ENCODE data around the gene CBARP.
"Not testable (repeated sequence)": the region's sequence is repeated elsewhere in the genome, so short reads cannot be mapped to it uniquely, and the experiment has no call there.

The CBARP gene

DNA sequence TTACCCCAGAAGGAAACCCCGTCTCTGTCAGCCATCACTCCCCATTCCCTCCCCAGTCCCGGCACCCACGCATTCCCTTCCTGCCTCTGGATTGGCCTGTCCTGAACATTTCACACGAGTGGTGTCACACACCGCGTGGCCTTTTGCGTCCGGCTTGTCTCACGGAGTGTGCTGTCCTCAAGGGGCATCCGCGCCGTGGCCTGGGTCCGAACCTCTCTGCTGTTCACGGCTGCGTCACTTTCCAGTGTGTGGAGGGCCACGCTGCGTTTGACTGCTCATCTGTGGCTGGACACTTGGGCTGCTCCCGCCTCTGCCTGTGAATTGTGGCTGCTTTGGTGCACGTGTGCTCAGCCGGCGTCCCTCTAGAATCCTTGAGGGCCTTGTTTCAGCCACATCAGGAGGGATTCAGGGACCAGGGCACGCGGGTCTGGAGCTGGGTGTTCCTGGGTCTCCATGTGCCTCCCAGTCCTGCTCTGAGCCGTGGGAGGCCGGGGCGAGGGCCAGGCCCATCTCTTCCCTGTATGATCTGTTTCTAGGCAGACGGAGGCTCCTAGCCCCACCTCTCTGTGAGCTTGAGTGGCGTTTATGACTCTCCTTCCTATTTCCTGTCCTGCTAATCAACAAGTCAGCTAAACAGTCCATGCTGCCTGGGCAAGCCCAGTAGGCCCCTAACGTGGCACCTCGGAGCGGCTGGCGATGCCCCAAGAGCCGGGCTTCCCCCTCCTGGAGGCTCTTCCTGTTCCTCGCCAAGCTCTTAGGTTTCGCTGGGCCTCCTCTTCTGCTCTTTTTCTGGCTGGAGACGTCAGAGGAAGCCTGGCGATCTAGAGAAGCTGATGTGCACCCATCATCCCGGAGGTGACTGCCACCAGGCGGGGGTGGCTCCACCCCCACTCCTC, 24.2 kb downstream of the CBARP start:
- no peak for DNase-seq (ENCODE audit: low read depth, low spot score)

DNA sequence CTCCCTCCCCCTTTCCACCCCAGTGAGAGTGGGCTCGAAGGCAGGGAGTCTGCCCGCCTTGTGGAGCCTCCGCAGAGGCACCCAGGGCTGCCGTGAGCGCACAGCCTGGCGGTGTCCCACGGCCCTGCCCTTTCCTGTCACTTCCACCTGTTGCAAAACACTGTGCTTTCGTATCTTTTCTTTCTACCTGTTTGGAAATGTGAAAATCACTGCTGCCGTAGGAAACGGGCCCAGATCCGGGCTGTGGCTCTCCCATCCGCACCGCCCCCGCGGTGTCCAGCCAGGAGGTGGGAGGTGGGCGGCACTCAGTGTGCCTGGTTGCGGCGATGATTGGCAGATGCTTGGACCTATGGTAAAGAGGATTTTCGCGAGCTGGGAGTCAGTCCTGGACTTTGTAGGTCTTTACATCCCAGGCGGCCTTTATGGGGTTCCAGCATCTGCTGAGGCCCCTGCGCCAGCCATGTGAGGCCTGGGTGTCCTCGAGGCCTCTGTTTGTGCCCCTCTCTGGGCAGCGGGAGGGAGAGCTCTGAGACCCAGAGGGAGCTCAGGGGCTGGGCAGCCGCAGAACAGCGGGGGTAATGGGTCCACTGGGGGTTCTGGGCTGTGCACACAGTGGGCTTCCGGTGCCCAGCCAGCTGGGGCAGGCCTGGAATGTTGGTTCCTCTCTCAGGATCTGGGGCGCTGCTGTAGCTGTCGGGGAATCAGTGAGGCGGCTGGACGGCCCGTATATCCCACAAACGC, 26.1 kb downstream of the CBARP start:
- DNase-seq (ENCODE audit: low read depth, low spot score): no peak

DNA sequence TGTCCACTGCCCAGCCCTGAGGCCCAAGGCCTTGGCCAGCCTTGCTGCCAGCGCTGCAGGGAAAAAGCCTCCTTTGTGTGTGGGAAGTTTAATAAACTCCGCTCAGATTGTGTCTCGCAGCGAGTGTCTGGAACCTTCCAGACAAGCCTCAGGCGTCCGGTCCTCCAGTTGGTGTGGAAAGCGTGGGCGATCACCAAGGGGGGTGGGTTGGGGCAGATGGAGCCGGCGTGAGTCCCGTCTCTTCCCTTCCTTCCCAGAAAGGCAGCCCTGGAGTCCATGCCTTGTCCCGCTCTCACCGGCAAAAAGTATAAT, 27.6 kb downstream of the CBARP start:
- DNase-seq (ENCODE audit: low read depth, low spot score): no peak

DNA sequence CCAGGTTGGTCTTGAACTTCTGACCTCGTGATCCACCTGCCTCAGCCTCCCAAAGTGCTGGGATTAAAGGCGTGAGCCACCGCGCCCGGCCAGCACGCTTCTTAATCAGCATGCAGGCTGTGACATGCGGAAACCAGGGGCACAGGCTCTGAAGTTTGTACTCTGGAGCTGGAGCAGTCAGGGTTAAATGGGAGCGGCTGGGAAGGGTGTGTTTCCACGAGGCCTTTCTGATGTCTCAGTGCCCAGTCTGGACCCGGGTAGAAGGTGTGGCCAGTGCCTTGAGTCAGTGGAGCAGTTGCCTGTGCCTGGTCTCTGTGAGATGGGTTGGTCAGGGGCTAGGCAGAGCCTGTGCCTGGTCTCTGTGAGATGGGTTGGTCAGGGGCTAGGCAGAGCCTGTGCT, 29.0 kb downstream of the CBARP start:
- not testable (repeated sequence) for DNase-seq (ENCODE audit: low read depth, low spot score)

DNA sequence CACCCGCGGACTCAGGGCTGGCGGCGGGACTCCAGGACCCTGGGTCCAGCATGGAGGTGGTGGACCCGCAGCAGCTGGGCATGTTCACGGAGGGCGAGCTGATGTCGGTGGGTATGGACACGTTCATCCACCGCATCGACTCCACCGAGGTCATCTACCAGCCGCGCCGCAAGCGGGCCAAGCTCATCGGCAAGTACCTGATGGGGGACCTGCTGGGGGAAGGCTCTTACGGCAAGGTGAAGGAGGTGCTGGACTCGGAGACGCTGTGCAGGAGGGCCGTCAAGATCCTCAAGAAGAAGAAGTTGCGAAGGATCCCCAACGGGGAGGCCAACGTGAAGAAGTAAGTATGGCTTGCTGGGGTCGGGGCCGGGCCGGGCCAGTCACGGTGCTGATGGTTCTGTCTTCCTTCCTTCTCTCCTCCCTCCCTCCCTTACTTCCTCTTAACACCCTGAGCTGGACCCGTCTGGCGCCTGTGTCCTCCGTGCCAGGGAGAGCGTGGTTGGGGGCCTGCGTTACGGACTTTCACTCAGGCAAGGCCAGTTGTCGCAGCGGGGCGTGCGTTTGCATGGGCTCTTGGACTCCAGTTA, 30.8 kb downstream of the CBARP start:
- DNase-seq (ENCODE audit: low read depth, low spot score): no peak

DNA sequence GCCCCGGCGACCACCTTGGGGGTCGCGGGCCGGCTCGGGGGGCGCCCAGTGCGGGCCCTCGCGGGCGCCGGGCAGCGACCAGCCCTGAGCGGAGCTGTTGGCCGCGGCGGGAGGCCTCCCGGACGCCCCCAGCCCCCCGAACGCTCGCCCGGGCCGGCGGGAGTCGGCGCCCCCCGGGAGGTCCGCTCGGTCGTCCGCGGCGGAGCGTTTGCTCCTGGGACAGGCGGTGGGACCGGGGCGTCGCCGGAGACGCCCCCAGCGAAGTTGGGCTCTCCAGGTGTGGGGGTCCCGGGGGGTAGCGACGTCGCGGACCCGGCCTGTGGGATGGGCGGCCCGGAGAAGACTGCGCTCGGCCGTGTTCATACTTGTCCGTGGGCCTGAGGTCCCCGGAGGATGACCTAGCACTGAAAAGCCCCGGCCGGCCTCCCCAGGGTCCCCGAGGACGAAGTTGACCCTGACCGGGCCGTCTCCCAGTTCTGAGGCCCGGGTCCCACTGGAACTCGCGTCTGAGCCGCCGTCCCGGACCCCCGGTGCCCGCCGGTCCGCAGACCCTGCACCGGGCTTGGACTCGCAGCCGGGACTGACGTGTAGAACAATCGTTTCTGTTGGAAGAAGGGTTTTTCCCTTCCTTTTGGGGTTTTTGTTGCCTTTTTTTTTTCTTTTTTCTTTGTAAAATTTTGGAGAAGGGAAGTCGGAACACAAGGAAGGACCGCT, 31.5 kb downstream of the CBARP start:
- no peak for DNase-seq (ENCODE audit: low read depth, low spot score)

DNA sequence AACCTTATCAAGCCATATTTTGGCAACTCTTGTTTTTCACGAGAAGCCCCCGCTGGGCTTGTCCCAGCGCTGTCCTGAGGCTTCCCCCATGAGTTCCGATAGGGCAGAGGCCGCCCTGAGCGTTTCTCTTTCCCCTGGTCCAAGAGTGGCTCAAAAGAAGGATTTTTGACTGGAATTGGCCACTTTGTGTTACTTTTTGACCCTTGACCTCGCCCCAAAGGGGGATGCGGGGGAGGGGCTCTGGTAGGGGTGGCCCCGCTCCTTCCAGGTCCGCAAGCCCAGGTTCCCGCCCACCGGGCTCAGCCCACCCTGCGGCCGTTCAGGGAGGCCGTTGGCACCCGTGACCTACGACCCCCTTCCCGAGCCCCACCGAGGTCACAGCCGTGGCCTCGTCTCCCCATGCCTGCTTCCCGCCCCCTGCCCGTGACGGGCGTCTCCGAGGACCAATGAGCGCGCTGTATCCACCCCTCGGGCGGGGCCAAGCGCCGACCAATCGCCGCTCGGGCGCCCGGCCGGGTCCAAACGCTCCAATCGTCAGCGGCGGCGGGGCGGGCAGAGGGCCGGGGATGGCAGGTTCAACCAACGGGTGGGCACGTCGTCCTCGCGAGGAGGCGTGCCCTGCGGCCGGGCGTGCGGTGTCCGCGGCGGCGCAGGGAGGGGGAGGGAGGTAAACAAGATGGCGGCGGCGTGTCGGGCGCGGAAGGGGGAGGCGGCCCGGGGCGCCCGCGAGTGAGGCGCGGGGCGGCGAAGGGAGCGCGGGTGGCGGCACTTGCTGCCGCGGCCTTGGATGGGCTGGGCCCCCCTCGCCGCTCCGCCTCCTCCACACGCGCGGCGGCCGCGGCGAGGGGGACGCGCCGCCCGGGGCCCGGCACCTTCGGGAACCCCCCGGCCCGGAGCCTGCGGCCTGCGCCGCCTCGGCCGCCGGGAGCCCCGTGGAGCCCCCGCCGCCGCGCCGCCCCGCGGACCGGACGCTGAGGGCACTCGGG, 32.4 kb downstream of the CBARP start, which contains the start of gene STK11:
Gene STK11, plus strand, starts transcription at position 665 of the 986 bp plus-strand sequence. CDS start 1,136 bp downstream, outside the sequence.
- peak; percentile 99 for DNase-seq (ENCODE audit: low read depth, low spot score)

DNA sequence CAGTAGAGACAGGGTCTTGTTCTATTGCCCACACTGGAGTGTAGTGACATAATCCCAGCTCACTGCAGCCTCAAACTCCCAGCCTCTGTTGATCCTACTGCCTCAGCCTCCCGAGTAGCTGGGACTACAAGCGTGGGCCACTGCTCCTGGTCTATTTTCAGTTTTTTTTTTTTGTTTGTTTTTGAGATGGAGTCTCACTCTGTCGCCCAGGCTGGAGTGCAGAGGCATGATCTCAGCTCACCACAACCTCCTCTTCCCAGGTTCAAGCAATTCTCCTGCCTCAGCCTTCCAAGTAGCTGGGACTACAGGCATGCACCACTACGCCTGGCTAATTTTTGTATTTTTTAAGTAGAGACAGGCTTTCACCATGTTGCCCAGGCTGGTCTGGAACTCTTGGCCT, 37.2 kb downstream of the CBARP start:
- not testable (repeated sequence) for DNase-seq (ENCODE audit: low read depth, low spot score)

DNA sequence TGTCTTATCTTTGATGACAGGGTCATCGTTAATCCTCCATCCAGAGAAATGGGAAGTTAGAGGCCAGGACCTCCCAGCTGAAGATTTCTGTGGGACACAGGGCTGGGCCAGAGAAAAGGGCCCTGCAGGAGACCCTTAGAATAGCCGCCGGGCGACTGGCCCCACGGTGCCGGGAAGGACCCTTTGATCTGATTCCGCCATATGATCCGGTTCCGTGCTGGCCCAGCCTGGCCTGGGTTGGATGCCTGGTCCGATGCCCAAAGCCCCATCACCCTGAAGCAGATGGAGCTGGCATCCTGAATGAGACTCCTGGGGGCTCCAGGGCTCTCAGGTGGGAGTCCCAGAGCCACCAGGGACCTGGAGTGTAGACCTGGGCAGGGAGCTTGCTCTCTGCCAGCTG, 38.3 kb downstream of the CBARP start:
- no peak for DNase-seq (ENCODE audit: low read depth, low spot score)

DNA sequence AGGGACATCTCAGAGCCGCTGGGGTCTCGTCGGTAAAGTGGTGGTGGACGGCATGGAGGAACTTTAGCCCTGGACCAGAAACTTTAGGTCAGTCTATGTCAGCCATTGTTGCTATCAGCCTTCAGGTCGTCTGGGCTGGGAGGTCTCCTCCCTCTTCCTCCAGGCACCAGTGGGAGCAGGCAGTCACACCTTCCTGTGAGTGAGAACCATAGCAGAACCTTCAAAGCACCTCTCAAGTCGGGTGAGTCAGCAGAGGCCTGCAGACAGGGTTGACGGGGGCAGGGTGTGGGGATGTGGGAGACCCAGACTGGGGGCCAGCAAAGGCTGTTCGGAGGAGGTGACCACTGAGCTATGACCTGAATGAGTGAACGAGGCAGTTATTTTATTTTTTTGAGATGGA, 48.4 kb downstream of the CBARP start:
- no peak for DNase-seq (ENCODE audit: low read depth, low spot score)

DNA sequence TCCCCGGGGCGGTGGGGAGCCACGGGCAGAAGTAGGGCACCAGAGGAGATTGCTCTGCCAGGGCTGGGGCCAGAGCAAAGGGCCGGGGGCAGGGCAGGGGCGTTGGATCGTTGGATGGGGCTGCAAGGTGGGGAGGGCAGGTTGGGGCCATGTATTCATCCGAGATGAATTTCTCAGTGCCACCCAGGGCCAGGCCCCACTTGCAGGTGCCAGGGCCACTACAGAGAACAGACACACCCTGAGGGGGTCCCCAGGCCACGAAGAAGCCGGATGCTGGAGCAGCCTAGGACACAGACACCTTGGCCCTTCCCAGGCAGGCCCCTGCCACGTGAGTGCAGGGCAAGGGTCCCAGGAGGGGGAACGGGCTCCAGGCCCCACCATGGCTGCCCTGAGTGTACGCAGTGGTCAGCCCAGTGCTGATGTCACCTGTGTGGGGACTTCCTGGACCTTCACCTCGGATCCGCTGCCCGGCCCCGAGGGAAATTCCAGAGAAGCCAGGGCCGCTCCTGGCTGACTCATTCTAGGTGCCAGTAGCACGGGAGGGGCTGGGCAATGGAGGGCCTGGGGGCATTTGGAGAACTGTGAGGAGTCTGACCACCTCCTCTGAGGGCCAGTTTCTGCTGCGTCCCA, 54.1 kb downstream of the CBARP start:
- no peak for DNase-seq (ENCODE audit: low read depth, low spot score)

DNA sequence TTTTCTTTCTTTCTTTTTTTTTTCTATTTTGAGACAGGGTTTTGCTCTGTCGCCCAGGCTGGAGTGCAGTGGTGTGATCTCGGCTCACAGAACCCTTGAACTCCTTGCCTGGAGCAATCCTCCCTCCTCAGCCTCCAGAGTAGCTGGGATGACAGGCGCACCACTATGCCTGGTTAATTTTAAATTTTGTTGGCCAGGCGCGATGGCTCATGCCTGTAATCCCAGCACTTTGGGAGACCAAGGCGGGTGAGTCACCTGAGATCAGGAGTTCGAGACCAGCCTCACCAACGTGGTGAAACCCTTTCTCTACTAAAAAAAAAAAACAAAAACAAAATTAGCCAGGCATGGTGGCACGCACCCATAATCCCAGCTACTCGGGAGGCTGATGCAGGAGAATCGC, 55.1 kb downstream of the CBARP start:
- no peak for DNase-seq (ENCODE audit: low read depth, low spot score)

DNA sequence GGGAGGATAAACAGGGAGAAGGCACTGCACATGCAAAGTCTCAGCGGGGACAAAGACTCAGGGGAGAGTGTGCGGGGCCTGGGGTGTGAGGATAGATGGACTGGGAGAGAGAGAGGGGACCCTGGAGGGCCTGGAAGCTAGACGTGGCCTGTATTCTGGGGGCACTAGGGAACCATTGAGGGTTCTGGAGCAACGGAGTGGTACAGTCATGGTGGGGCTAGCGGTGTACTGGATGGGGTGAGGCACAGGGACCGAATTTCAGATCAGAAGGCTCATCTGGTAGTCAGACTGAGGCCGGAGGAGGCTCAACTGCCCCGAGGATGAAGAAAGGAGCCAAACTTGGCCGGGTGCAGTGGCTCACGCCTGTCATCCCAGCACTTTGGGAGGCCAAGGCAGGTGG, 55.7 kb downstream of the CBARP start:
- DNase-seq (ENCODE audit: low read depth, low spot score): no peak

DNA sequence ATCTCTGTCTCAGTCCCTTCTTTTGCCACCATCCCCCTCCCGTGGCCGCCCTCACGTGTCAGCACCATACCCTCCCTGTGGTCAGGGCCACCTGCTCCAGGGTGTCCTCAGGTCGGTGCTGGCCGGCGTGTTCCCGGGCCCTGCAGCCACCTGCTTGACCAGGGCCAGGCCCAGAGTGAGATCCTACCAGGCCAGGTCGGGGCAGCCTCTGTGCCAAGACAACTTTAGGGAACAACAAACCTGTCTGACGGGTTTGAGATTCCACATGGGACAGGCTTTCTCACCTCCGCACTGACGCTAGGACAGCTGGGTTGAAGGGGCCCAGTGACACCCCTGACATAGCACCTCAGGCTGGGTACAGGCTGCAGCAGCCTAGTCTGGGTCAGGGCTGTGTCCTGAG, 56.2 kb downstream of the CBARP start:
- no peak for DNase-seq (ENCODE audit: low read depth, low spot score)

Data from activated naive CD8-positive, alpha-beta T cell treated with anti-CD3 and anti-CD28 coated beads, Interleukin-2, amount 50 U/mL, for 16 hours (primary cell).